ENCODE data around the gene KIF22.
"Not testable (repeated sequence)": the region's sequence is repeated elsewhere in the genome, so short reads cannot be mapped to it uniquely, and the experiment has no call there.

DNA sequence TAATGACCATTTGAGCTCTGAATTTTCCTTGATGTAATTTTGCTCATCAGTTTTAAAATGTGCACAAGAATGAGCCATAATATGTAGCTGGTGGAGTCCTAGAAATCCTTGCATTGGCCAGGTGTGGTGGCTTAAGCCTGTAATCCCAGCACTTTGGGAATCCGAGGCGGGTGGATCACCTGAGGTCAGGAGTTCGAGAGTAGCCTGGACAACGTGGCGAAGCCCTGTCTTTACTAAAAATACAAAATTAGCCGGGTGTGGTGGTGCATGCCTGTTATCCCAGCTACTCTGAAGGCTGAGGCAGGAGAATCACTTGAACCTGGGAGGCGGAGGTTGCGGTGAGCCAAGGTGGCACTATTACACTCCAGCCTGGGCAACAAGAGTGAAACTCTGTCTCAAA lies 33.5 kb upstream of the KIF22 start:
- not testable (repeated sequence) for TF ChIP-seq POLR2AphosphoS5, POLR2A (IDR thresholded peaks at IDR 0.05)
- TF ChIP-seq, protein P1, sequence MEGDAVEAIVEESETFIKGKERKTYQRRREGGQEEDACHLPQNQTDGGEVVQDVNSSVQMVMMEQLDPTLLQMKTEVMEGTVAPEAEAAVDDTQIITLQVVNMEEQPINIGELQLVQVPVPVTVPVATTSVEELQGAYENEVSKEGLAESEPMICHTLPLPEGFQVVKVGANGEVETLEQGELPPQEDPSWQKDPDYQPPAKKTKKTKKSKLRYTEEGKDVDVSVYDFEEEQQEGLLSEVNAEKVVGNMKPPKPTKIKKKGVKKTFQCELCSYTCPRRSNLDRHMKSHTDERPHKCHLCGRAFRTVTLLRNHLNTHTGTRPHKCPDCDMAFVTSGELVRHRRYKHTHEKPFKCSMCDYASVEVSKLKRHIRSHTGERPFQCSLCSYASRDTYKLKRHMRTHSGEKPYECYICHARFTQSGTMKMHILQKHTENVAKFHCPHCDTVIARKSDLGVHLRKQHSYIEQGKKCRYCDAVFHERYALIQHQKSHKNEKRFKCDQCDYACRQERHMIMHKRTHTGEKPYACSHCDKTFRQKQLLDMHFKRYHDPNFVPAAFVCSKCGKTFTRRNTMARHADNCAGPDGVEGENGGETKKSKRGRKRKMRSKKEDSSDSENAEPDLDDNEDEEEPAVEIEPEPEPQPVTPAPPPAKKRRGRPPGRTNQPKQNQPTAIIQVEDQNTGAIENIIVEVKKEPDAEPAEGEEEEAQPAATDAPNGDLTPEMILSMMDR (IDR thresholded peaks at IDR 0.05), result not testable (repeated sequence)

Measured in prostate gland (tissue), 2 donors.